IMR-90 (cell line): Measurements from ENCODE around the gene OR13J1. TPM values are rescaled to one million over a fixed set of nuclear protein-coding genes. Genes with fewer than 3 reads are reported as not detected.

Experiments
- ATAC-seq: fragments of 200-7000 bp; cut with Tn5 transposase; 2 replicates; pipeline ENCODE4 v1.9.1; 2020; ENCODE audit warnings: low read depth, mild to moderate bottlenecking, moderate library complexity
- BruUV-seq: library from RNA; stranded (reverse); fragments of 400-500 nt; replicated peaks from 2 replicates; lab custom pipeline; 2021; lab: Mats Ljungman, UMichigan
- CTCF ChIA-PET: fragments of 300-600 bp; formaldehyde crosslinking; extraction: SDS; loops from one replicate; lab custom pipeline; 2021; ENCODE audit warnings: antibody characterized with exemption; lab: Yijun Ruan, JAX
- POLR2A ChIA-PET: fragments of 300-600 bp; sonication (Branson Sonifier 250); formaldehyde crosslinking; loops from one replicate; lab custom pipeline; 2022; ENCODE audit warnings: antibody characterized with exemption; ENCODE audit not compliant: unreplicated experiment; lab: Charles Lee
- DNase-seq: peaks from one replicate; pipeline ENCODE4 v3.0.0; 2013
- H2AFZ ChIP-seq: replicated peaks from 2 replicates; pipeline ENCODE3; 2013; ENCODE audit warnings: low read length, mild to moderate bottlenecking; ENCODE audit not compliant: poor library complexity
- H2AK5ac ChIP-seq: 2 replicates; pipeline ENCODE4 v1.6.1; 2013; ENCODE audit warnings: low read depth, low read length, inconsistent platforms
- H2AK9ac ChIP-seq: replicated peaks from 2 replicates; pipeline ENCODE3; 2013; ENCODE audit warnings: mild to moderate bottlenecking, low read depth, low read length, moderate library complexity; ENCODE audit not compliant: poor library complexity
- H2BK120ac ChIP-seq: 2 replicates; pipeline ENCODE4 v1.6.1; 2013; ENCODE audit warnings: low read depth, low read length, inconsistent platforms
- H2BK15ac ChIP-seq: 3 replicates; pipeline ENCODE4 v1.6.1; 2013; ENCODE audit warnings: low read depth, low read length, inconsistent platforms
- H2BK20ac ChIP-seq: 2 replicates; pipeline ENCODE4 v1.6.1; 2013; ENCODE audit warnings: low read depth, mild to moderate bottlenecking, inconsistent platforms, low read length, moderate library complexity
- H2BK5ac ChIP-seq: 2 replicates; pipeline ENCODE4 v1.6.1; 2013; ENCODE audit warnings: mild to moderate bottlenecking, low read depth, low read length, inconsistent platforms; ENCODE audit not compliant: poor library complexity, severe bottlenecking
- H3K14ac ChIP-seq: replicated peaks from 2 replicates; pipeline ENCODE4 v1.6.1; 2013; ENCODE audit warnings: low read depth, low read length, inconsistent platforms
- H3K18ac ChIP-seq: 2 replicates; pipeline ENCODE4 v1.6.1; 2013; ENCODE audit warnings: low read depth, low read length, control low read depth
- H3K23ac ChIP-seq: 2 replicates; pipeline ENCODE4 v1.6.1; 2013; ENCODE audit warnings: low read depth, low read length, inconsistent platforms
- H3K27ac ChIP-seq: 2 replicates; pipeline ENCODE4 v1.5.1; 2013; ENCODE audit warnings: mild to moderate bottlenecking, control low read depth, low read length; ENCODE audit not compliant: insufficient read depth
- H3K27me3 ChIP-seq: 2 replicates; pipeline ENCODE4 v1.6.1; 2013; ENCODE audit warnings: low read length; ENCODE audit not compliant: control insufficient read depth, insufficient read depth
- H3K36me3 ChIP-seq: 2 replicates; pipeline ENCODE4 v1.6.1; 2013; ENCODE audit warnings: low read length, mixed read lengths; ENCODE audit not compliant: control insufficient read depth, insufficient read depth
- H3K4ac ChIP-seq: 2 replicates; pipeline ENCODE4 v1.6.1; 2013; ENCODE audit warnings: low read depth, low read length, inconsistent platforms
- H3K4me1 ChIP-seq: 2 replicates; pipeline ENCODE4 v1.6.1; 2013; ENCODE audit warnings: low read length, mixed read lengths; ENCODE audit not compliant: control insufficient read depth, insufficient read depth
- H3K4me2 ChIP-seq: 2 replicates; pipeline ENCODE4 v1.6.1; 2013; ENCODE audit warnings: low read depth, mild to moderate bottlenecking, control low read depth, low read length, moderate library complexity
- H3K4me3 ChIP-seq: 2 replicates; pipeline ENCODE4 v1.5.1; 2013; ENCODE audit warnings: low read depth, mild to moderate bottlenecking, control low read depth, low read length, moderate library complexity; ENCODE audit not compliant: insufficient read depth
- H3K56ac ChIP-seq: 2 replicates; pipeline ENCODE4 v1.6.1; 2013; ENCODE audit warnings: low read length, inconsistent platforms; ENCODE audit not compliant: insufficient read depth; ENCODE audit errors: extremely low read depth
- H3K79me1 ChIP-seq, 2 experiments: 2 replicates each; pipeline ENCODE4 v1.6.1; 2013; ENCODE audit warnings: low read length in 2 of 2, inconsistent platforms in 1 of 2, low read depth in 1 of 2
- H3K9ac ChIP-seq: 2 replicates; pipeline ENCODE4 v1.6.1; 2013; ENCODE audit warnings: low read depth, low read length, control low read depth
- H3K9me1 ChIP-seq: 2 replicates; pipeline ENCODE4 v1.6.1; 2013; ENCODE audit warnings: low read length, inconsistent platforms; ENCODE audit not compliant: insufficient read depth
- H3K9me3 ChIP-seq: 2 replicates; pipeline ENCODE4 v1.6.1; 2013; ENCODE audit warnings: low read length; ENCODE audit not compliant: control insufficient read depth, insufficient read depth
- H4K20me1 ChIP-seq: 2 replicates; pipeline ENCODE4 v1.6.1; 2013; ENCODE audit warnings: low read length, inconsistent platforms; ENCODE audit not compliant: insufficient read depth
- H4K5ac ChIP-seq: 2 replicates; pipeline ENCODE4 v1.6.1; 2013; ENCODE audit warnings: mild to moderate bottlenecking, low read depth, low read length, control low read depth
- H4K8ac ChIP-seq, 2 experiments: 2 replicates each; pipeline ENCODE4 v1.6.1; 2013; ENCODE audit warnings: low read depth in 2 of 2, low read length in 2 of 2, control low read depth in 1 of 2, inconsistent platforms in 1 of 2
- H4K91ac ChIP-seq: 2 replicates; pipeline ENCODE4 v1.6.1; 2013; ENCODE audit warnings: low read depth, low read length, inconsistent platforms; ENCODE audit not compliant: insufficient read depth
- BHLHE40 ChIP-seq: fragments of 150-350 bp; IDR thresholded peaks from 2 replicates; pipeline ENCODE4 v1.6.1; 2016; ENCODE audit warnings: mild to moderate bottlenecking, low read depth, low read length
- MAZ ChIP-seq: IDR thresholded peaks from 2 replicates; pipeline ENCODE4 v1.6.1; 2012; ENCODE audit warnings: low read depth, mild to moderate bottlenecking, low read length, improper control_type of control experiment, moderate library complexity, borderline replicate concordance
- NFE2L2 ChIP-seq: fragments of 150-350 bp; IDR thresholded peaks from 2 replicates; pipeline ENCODE4 v1.6.1; 2016; ENCODE audit warnings: low read depth, mild to moderate bottlenecking, low read length
- POLR2A ChIP-seq: IDR thresholded peaks from 2 replicates; pipeline ENCODE4 v1.6.1; 2012; ENCODE audit warnings: mild to moderate bottlenecking, low read depth, low read length
- RAD21 ChIP-seq: IDR thresholded peaks from 2 replicates; pipeline ENCODE4 v1.6.1; 2012; ENCODE audit warnings: low read length, improper control_type of control experiment
- SMC3 ChIP-seq: fragments of 150-350 bp; IDR thresholded peaks from 2 replicates; pipeline ENCODE4 v1.6.1; 2016; ENCODE audit warnings: low read depth, mild to moderate bottlenecking, antibody characterized with exemption, low read length, moderate library complexity
- WGBS, 2 experiments: methylation state at CpG; one replicate each; pipeline versions ENCODE4 v1.1.5 to v1.1.7; 2013; ENCODE audit warnings: missing lambda C conversion rate in 2 of 2; ENCODE audit not compliant: insufficient read length in 1 of 2; ENCODE audit errors: extremely low coverage in 2 of 2; 5-methylcytosine and 5-hydroxymethylcytosine counted together
- dilution Hi-C: fragments of 300-500 bp; cut with HindIII; formaldehyde crosslinking; loops from one replicate; pipeline ENCODE4 v1.14.3; 2018; ENCODE audit warnings: low sequenced_read_pairs; ENCODE audit not compliant: unreplicated experiment
- in situ Hi-C: fragments of 300-500 bp; cut with MboI; formaldehyde crosslinking; loops from 3 replicates; pipeline ENCODE4 v1.14.3; 2019; ENCODE audit warnings: low sequenced_read_pairs, inconsistent platforms, mixed read lengths
- intact Hi-C: fragments of 100-400 bp; cut with micrococcal nuclease; formaldehyde crosslinking; loops from 2 replicates; pipeline ENCODE4 v1.10.0; 2022
- polyA plus RNA-seq, 3 experiments: library from polyadenylated mRNA; depleted of rRNA; stranded (reverse); fragments of >200 nt; gene quantifications; 2 replicates each; pipeline ENCODE4 v1.2.3, GENCODE V29; 2012; ENCODE audit warnings: low replicate concordance in 1 of 3
- total RNA-seq: library from RNA; depleted of rRNA; stranded (reverse); fragments of >200 nt; gene quantifications from 2 replicates; pipeline ENCODE4 v1.2.3, GENCODE V29; 2012
- TF ChIP-seq, protein P1 (sequence below): conservative IDR thresholded peaks from 2 replicates; pipeline ENCODE4 v1.5.1; 2012; ENCODE audit warnings: mild to moderate bottlenecking, low read depth, low read length, improper control_type of control experiment

OR13J1 gene
- total and polyA plus RNA-seq, 2 of the 4 experiments (the other 2 are of a cell fraction): not detected

DNA sequence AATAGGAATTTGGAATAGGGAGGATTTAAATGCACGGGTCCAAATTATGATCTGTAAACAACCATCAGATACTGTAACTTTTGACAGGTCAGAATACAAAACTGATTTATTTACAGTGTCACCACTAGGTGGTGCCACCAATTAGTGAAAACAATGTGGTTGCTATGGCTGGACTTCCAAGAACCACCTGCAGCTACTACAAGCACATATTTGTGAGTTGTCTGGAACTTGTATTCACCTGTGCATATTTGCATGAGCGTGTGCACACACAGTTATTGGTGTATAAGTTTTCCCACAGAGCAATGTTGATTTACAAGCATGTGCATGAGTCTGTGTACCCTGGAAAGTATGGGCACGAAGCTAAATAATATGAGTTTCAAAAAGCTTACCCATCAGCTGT lies 32.8 kb upstream of the OR13J1 start:
- WGBS, 2 experiments: no CpG with 5 or more reads among the region's 3 CpGs
- ChIA-PET CTCF (interaction anchor here (0.6 to 1.6 kb wide), 9 partner anchors 8 to 264 kb away, joined by 3 to 20 read pairs (median 3); no protein-coding TSS in a partner anchor), POLR2A (interaction anchor here (1.2 kb wide), 1 partner anchor 43 kb away, joined by 4 read pairs; no protein-coding TSS in a partner anchor)
- H3K4me3 ChIP-seq: no peak overlapping the region
- no peak overlapping the region for H2BK15ac ChIP-seq
- no peaks in the 10 kb centered on the region for H3K9me3 ChIP-seq
- no peak overlapping the region for H2AFZ ChIP-seq
- no peak overlapping the region for H3K27ac ChIP-seq
- H3K4ac ChIP-seq: no peak overlapping the region
- H3K23ac ChIP-seq: no peak overlapping the region
- no peak overlapping the region for H4K5ac ChIP-seq
- TF ChIP-seq MAZ (no peak), NFE2L2 (no peak), POLR2A (no peak), BHLHE40 (no peak), RAD21 (peak; percentile 73), SMC3 (peak; percentile 73)
- TF ChIP-seq, protein P1, sequence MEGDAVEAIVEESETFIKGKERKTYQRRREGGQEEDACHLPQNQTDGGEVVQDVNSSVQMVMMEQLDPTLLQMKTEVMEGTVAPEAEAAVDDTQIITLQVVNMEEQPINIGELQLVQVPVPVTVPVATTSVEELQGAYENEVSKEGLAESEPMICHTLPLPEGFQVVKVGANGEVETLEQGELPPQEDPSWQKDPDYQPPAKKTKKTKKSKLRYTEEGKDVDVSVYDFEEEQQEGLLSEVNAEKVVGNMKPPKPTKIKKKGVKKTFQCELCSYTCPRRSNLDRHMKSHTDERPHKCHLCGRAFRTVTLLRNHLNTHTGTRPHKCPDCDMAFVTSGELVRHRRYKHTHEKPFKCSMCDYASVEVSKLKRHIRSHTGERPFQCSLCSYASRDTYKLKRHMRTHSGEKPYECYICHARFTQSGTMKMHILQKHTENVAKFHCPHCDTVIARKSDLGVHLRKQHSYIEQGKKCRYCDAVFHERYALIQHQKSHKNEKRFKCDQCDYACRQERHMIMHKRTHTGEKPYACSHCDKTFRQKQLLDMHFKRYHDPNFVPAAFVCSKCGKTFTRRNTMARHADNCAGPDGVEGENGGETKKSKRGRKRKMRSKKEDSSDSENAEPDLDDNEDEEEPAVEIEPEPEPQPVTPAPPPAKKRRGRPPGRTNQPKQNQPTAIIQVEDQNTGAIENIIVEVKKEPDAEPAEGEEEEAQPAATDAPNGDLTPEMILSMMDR: peak; percentile 73
- H2BK120ac ChIP-seq: no peak overlapping the region
- H3K9ac ChIP-seq: no peak overlapping the region
- H2AK5ac ChIP-seq: no peak overlapping the region
- no peak overlapping the region for H3K18ac ChIP-seq
- no peak overlapping the region for H3K4me2 ChIP-seq
- no peak overlapping the region for H4K8ac ChIP-seq
- dilution Hi-C loops: no loop called here
- H3K9me1 ChIP-seq: peaks cover 14% of the 10 kb centered on the region
- H4K91ac ChIP-seq: no peak overlapping the region
- intact Hi-C loops: loop anchor here (1.0 kb wide), 2 partner anchors 42 to 120 kb away; no protein-coding TSS in a partner anchor
- H3K4me1 ChIP-seq: peaks cover 29% of the 10 kb centered on the region
- H3K27me3 ChIP-seq: peaks cover 5% of the 10 kb centered on the region; the same call in 1 of the 2 replicates
- no peak overlapping the region for H3K14ac ChIP-seq
- no peaks in the 10 kb centered on the region for H3K36me3 ChIP-seq
- no peaks in the 10 kb centered on the region for H4K20me1 ChIP-seq
- H2AK9ac ChIP-seq: no peak overlapping the region
- peaks cover 0 to 16% of the 10 kb centered on the region in 2 experiments; a peak in 2 of 4 replicates for H3K79me1 ChIP-seq
- DNase-seq: peak; percentile 65
- in situ Hi-C loops: loop anchor here (5.0 kb wide), 1 partner anchor 44 kb away; no protein-coding TSS in a partner anchor
- no peak overlapping the region for H3K56ac ChIP-seq
- no peak overlapping the region for H2BK5ac ChIP-seq
- no TSS peak for BruUV-seq
- no peak for ATAC-seq
- no peak overlapping the region for H2BK20ac ChIP-seq
